GM21526 (cell line): ENCODE data around the gene HK3.

ENCODE experiments used
- ATAC-seq: cut with Tn5 transposase; IDR thresholded peaks from one replicate; pipeline ENCODE4 v1.9.1; 2021; ENCODE audit warnings: moderate library complexity; ENCODE audit not compliant: unreplicated experiment, low FRiP score

HK3 gene

DNA sequence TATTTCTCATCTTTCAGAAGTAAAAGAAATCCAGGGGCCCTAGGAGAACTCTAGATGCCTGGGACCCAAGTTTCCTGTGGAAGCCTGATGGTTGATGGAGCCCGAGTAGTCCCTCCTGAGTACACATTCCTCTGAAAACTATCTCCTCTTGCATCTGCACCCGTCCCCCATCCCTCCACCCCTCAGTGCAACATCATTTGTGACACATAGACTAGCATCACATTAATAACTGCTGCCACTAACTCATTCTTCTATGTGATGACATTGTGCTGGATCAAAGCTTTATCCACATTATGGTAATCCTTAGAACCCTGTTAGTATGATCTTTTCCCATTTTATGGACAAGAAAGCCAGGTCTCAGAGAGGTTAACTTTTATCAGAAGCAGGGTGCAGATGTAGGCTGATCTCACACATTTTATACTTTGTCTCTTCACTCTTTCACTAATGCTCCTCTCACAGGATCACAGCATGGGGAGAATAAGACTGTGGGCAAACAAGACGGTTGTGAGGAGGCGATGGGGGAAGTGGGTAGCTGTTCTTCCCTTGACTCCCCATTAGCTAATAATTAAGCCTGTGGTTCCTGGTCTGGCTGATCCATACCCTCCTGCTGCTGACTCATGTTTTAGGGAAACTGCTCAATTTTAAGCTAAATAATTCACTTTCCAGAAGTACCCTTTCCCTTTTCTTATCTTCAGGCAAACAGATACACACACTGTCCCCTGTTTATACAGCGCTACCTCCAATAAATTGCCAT, 3.9 kb upstream of the HK3 start:
- no peak for ATAC-seq

DNA sequence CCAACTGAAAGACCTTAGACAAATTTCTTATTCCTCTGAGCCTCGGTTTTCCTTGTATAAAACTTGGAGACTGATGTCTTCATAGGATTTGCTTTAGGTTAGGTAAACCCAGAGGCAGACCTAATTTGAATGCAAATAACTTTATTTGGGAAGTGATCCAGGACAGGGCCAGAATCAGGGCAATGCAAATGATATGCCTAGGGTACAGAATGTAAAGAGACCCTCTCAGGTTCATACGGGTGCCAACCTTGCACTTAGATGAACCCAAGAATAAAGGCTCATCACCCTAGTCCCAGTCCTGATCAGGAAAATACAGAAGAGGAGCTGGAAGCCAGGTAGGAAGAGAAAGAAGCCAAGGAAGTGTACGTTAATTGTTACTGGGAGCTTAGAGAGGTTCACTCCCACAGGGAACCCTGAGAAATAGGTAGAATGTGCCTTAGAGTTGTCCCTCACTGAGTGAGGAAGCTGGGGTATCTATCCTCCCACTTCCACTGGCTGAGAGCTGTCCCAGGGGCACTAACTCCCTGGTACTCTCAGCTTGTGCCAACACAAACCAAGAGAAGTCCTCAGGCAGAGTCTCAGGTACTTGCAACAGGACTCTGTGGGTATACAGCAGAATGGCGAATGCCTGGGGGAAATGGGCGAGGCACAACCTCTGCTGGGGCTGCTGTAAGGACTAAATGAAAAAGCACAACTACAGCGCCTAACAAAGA, 3.1 kb upstream of the HK3 start:
- ATAC-seq: no peak

DNA sequence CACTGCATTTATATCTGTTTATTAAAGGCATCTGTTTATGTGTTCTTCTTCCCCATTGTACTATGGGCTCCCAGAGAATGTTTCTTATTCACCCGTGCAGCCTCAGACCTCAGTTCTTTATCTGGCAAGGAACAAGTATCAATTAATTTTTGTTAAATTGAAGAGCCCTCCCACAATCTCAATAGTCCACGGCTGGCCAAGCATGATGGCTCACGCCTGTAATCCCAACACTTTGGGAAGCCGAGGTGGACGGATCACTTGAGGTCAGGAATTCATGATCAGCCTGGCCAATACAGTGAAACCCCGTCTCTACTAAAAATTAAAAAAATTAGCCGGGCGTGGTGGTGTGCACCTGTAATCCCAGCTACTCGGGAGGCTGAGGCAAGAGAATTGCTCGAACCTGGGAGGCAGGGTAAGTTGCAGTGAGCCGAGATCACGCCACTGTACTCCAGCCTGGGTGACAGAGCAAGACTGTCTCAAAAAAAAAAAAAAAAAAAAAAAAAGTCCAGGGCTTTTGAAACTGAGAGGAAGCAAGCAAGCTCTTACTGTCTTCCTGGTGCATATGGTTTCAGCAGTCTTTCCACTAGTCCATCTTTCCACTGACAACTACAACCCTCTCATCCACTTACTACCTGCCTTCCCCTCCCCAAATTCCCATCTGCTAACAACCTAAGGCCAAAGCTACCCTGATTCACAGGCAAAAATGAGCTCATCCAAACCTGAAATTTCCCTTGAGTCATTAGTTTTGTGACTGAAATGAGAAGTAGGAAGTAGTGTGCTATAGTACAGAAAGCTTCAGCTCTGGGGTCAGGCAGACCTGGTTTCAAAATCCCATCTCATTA, 2.3 kb upstream of the HK3 start:
- peak; percentile 60 for ATAC-seq

DNA sequence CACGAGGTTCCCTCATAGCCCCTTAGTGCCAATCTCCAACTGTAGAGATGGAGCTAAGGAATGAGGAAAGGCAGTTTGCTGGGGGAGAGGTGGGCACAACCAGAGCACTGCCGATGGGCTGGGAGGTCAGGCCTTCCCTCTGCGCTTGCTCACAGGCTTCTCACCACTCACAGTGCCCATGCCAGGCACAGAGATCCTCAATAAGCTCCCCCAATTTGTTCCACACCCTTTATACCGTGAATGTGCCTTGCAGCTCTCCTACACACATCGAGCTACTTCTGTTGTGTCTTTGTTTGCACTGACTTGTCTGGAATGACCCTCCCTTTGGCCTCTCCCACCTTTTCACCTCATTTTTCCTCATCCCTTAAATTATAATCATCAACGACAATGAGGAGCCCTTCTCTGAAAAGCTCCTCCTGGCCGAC, 1.6 kb upstream of the HK3 start:
- ATAC-seq: no peak

DNA sequence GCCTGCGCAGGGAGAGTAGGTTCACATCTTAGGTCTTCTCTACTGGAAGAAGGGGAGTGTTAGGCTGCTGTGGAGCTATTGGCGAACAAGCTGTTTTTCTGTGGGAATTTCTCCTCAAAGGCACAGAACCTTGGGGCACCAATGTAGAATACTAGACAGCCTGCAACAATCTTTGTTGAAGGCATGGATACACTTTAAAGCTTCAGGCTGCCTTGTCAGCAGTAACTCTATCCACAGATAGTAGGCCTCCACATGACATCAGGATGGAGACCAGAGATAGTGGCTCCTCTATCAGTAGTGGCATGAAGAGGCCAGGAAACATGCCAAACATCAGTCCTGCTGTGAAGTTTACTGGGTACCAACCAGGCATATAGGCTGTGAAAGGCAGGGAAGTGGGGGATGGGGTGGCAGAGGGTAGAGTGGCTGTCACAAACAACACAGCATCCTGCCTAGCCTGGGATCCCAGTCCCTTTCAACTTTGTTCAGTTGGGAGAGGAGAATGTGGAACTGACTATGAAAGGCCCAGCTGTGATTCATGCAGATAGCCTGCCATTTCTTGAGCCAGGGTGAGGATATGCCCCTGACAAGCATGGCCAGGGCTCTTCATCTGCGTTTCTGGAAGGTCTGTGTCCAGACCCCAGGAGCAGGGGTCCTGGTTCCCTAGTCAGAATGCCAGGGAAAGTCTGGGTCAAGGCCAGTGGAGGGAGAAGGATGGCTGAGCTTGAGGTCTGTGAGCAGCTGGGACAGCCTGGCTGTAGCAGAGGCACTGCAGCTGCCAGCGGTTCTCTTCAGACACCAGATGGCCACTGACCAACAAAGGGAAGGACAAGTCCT, 1.0 kb upstream of the HK3 start:
- no peak for ATAC-seq

DNA sequence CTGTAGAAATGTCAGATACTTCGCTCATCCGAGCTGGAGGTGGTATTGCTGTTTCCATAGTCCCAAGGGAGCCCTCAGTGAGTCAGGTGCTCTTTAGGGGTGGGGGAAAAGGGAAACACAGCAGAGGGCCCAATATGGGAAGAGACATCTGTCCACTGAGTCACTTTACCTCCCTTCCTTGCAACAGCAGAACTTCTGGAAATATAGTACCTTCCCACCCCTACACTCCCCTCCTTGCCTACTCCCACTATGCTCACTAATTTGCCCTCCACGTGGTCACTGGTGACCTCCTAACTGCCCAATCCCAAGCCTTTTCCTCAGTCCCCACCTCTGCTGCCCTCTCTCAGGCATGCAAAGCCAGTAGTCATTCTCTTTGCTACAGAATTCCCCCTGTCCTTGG, 1.9 kb downstream of the HK3 start:
- ATAC-seq: no peak

DNA sequence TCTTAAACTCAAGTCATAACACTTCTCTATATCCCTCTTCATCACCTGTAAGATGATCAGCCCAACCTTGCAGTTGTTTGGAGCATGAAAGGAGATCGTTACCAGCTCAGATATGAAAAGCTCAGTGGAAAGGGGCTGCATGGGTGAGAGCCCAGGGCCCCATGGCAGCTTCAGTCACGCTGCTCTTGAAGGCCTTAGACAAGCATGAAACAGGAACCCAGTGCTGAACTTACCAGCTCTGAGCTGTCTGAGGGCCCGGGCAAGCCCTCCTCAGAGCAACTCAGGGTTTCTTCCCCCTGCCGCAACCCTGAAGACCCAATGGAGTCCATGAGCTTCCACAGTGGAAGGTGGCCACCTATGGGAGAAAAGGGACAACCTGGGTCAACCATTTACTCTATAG, 3.3 kb downstream of the HK3 start:
- no peak for ATAC-seq

DNA sequence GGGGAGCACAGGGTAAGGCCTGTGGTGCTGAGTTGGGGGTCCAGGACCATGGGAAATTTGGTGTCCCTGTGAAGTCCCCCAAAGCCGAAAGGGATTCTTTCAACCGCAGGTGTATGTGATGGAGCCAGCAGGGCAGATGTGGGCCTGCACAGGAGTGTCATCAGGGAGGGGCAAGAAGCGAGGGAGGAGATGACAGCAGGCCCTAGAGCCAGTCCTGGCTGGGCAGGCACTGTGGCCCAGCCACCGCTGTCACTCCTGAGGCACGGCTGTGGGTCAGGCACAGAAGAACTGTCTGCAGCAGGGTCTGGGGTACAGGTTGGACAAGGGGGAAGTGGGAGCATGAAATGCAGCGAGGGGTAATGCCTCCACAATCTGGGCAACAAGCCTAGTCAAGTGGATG, 4.8 kb downstream of the HK3 start:
- ATAC-seq: no peak

DNA sequence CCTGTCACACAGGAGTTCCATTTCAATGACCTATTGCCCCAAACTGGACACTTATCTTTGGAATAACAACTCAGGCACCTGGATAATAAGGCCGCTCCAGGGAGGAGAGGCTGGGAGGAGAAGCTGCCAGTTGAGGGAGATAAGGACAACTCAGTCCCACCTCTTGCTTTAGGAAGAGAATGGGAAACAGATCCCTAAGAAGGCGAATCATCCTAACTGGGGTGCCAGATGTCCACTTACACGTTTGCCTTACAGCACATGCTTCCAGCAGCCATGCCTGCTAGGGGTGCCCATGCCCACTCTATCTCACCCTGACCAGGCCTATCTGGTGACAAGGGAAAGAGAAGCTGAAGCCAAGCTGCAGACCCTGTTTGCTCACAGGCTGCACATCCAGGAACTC, 6.5 kb downstream of the HK3 start:
- ATAC-seq: no peak

DNA sequence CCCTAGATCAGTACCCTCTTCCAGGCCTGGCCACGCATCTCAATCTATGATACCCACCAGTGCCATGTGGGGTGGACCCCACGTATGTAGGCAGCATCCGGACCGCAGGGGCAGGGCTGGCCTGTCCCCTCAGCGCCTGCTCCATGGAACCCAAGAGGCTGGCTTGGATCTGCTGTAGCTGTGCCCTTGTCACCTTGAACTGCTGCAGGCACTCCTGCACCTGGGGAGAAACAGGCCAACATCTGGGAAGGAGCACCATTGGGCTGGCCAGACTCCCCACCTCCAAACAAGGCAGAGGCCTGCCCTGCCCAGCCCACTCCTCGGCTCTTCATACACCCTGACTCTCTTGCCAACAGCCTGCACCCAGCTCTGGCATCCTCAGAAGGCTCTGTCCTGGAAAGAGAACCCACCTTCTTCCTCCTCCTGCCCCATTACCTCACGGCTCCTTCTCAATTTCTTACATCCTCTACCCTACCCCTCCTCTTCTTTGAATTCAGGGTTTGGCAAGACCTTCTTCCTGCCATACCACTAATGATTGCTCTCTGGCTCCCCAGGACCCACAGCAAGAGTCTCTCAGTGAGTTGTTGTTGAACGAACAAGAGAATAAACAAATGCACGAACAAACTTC, 7.7 kb downstream of the HK3 start:
- ATAC-seq: no peak

DNA sequence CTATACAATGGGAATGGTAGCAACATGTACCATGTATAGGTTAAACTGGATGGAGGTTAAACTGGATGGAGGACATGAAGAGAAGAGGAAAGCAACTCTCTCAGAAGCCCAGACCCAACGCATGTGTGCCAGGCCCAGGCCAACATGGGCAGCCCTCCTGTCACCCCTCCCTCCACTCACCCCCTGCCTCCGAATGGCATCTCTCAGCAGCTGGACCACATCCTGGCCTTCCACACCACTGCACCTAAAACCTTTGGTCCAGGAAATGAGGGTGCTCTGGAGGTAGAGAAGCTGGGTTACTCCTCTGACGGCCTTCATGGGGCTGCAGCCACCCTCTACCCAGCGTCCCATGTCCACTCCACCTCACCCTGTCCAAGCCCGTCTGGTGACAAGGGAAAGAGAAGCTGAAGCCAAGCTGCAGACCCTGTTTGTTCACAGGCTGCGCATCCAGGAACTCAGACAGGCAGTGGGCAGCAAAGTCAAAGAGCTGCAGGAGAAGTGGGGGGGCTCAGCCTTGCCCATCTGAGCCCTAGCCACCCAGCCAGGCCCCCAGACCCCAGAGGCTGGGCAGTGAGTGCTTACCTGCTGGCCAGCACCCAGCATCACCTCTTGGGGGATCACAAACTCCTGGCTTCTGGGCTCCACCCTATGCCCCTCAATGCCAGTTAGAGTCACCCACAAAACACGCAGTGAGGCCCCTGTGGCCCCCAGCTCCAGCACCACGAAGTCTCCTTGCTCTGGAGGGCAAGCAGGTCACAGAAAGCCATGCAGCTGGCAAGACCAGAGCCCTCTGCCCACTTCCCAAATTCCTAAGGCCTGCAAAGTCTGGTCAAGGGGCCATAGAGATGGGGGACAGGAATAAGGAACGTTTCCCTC, 8.5 kb downstream of the HK3 start:
- ATAC-seq: no peak

DNA sequence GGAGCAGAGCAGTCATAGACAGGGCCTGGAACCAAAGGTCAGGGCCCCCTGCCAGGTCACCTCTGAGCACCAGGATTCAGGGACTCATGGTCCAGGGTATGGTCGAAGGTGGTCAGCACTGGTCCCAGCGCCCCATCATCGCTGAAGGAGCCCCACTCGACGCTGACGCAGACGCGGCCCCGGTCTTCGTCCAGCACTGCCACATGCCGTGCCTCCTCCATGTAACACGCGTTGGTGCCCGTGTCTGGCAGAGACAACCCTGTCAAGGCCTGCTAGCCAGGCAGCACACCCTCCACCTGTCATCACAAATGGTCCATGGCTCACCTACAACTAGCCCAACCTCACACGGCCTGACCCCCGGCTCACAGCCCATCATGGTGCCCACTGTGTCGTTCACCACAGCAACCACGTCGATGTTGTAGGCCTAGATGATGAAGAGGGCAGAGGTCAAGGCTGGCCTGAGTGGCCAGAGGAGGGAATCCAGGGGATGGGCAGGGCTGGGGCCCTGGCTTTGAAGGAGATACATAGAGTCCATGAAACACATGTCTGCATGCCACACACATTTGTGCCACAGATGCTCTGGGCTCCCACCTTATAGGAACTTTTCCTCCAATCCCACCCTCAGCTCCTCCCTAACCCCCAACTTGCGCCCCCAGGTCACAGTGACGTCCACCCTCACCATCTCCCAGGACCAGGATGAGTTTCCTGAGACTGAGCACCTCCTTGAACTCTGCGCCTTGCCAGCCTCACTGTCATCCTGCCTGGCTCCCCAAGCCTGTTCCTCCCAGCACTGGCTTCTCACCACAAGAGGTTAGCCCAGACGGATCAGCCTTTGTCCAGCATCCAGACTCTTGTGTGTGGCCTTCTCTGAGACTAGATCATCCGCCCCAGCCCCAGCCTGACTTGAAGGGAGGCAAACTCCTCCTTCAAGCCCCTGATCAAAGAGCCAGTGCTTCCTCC, 9.5 kb downstream of the HK3 start:
- no peak for ATAC-seq

DNA sequence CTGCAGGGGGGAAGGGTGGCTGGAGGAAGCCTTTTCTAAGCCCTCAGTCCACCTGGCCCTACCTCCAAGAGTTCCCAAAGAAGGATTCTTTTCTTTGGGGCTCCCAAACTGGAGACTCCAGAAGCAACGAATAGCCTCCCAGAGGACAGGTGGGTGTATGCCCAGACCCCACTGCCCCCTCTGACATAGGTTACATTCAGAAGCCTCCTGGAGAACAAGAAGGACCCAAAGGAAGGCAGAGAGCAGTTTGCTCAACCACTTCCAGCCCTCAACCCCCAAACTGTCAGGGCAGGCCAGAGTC, 10.3 kb downstream of the HK3 start:
- no peak for ATAC-seq

DNA sequence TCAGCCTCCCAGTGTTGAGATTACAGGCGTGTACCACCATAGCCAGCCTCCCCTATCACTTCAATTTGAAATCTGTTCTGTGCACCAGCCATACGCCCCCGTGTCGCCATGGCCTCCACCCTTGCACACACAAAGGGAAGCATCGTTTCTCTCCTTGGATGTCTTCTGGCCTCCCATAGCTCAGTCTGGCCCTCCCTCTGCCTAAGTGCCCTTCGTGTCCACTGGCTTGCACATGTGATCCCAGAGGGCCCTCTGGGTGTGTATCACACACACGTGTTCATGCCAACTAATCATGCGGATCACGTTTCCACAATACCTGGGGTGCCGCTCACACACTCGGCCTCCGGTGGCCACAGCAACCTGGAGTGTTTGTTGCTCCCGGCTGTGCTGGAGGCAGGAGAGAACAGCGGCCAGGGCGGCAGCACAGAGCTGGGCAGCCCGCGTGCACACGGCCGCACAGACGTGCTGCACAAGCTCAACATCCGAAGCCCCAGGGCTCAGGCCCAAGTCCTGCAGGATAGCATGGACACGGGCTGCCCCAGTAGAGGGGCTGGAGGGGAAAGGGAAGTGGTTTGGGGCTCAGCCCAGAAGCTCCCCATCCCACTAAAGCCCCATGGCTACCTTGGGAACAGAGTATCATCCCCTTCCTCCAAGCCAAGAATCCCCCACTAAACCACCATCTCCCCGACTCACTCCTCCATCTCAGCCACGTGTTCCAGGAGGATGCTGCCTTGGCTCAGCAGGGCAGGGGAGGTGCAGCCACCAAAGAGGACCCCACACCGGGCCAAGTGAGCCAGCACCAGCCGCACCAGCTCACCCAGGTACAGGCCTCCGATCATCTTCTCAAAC, 10.9 kb downstream of the HK3 start:
- ATAC-seq: no peak

DNA sequence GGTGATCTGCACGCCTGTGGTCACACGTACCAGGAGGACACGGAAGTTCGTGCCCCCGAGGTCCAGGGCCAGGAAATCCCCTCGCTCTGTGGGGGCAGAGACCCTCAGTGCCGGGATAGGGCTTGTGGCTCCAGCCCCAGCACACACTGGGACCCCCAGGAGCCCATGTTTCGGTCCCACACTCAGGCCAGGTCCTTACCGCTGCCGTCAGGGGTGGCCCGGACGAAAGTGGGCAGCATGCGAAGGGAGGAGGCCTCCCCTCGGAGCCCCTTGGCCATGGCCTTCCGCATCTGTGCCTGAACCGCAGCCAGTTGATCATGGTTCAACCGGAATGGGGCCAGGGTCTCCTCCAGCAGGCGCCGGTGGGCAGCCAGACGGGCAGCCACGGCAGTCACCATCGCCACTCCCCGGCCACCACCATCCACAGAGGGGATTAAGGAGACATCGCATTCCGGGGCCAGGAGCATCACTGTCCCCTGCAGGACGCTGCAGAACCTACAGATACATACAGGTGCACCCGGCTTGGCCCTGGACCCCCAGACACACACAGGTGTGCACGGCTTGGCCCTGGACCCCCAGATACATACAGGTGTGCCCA, 11.8 kb downstream of the HK3 start:
- no peak for ATAC-seq

DNA sequence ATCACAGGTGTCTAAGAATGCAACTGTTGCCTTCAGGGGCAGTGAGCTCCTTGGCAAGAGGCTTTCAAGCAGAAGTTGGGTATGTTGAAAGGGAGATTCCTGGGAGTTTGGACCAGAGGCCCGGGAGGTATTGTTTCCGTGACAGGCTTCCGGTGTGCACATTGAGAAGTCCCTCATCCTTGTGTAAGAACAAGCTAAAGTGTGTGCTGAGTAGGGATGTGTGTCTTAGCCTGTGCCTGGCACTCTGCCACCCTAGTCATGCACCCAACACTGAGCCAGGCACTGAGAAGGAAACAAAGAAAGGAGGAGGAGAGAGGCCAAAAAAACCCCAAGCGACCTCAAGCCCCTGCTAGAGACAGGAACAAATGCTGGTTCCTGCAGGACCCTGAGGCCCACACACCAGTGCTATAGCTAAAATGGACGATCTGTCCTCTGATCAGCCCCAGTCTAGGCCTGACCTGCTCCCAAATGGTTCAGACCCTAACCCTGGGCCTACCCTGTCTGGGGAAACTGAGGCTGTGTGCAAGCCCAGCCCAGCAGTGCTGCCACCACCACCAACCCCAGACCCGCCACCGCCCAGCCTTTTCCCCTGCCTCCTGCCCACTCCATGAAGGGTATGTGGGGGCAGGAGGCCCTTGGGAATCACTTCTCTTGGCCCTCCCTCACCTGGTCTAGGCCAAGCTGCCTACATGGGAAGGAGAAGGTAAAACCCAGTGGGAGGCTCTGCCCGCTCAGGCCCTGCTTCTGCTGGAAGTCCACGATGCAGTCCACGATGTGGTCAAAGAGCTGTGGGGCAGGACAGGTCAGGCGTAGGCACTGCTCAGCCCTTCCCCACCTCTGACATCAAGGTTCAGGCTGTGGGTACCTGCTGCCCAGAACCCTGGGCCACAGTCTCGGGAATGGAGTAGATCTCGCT, 12.6 kb downstream of the HK3 start:
- ATAC-seq: no peak
